ENCODE data around the gene CALM1.

Gene CALM1

DNA sequence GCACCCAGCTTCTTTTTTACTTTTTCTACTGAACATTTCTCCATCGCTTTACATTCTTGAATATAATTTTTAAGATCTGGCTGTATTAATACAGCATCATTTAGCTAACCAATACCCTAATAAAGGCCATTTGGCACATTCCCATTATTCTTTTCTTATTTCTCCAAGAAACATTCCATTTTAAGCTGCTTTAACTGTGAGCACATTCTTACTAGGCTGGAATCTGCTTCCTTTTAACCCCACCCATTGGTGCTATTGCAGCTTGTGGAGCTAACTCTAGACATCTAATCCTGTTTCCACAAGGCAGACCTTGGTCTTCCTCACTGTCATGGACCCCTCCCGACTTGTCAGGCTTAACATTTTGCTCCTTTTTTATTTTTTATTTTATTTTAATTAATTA lies 15.2 kb downstream of the CALM1 start:
- DNase-seq = no peak

GRCh38 chr14:90416720-90417119 lies 19.9 kb downstream of the CALM1 start:
- DNase-seq = no peak

- no peak for DNase-seq
Measured at GRCh38 chr14:90418053-90418452, 21.2 kb downstream of the CALM1 start.

DNA sequence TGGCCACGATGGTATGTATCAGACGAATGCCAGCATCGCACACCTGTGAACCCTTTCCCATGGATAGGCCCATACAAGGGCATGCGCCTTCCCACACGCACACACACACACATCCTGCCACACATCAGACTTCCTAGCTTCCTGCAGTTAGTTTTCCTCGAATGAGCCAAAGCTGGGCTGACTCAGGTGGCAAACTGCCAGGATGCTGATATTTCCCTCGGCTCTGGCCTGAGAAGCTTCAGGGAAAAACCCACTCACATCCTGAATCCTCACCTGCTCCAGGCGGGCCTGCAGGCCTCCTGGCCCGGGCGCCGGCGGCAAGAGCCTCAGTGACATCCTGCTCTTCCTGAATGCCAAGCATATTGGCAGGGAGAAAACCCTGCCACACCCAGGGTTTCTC lies 22.4 kb downstream of the CALM1 start:
- no peak for DNase-seq

GRCh38 chr14:90421001-90421631 lies 24.3 kb downstream of the CALM1 start:
- no peak for DNase-seq

- no peak for DNase-seq
Measured at GRCh38 chr14:90421632-90422020, 24.8 kb downstream of the CALM1 start.

DNA sequence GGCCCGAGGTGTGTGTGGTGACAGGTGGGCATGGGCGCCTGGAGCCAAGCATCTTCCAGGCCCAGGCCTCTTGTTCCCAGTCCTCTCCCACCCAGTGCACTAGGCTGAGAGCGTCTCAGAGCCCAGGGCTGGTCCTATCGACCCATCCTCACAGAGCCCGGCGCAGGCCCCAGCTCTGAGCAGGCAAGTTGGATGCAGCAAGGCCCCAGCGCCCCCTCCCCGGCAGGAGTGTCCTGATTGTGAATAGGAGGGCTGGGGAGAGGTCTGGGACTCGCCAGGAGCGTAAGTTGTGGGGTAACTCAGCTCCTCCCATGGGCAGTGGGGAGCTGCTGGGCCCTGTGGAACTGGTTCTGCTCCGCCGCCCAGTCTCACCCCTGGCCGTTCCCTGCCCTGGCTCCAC lies 26.3 kb downstream of the CALM1 start:
- no peak for DNase-seq

- no peak for DNase-seq
Measured at GRCh38 chr14:90424075-90424474, 27.2 kb downstream of the CALM1 start.

GRCh38 chr14:90424686-90425372 lies 28.0 kb downstream of the CALM1 start:
- no peak for DNase-seq

GRCh38 chr14:90425373-90425879 lies 28.6 kb downstream of the CALM1 start:
- DNase-seq = no peak

DNA sequence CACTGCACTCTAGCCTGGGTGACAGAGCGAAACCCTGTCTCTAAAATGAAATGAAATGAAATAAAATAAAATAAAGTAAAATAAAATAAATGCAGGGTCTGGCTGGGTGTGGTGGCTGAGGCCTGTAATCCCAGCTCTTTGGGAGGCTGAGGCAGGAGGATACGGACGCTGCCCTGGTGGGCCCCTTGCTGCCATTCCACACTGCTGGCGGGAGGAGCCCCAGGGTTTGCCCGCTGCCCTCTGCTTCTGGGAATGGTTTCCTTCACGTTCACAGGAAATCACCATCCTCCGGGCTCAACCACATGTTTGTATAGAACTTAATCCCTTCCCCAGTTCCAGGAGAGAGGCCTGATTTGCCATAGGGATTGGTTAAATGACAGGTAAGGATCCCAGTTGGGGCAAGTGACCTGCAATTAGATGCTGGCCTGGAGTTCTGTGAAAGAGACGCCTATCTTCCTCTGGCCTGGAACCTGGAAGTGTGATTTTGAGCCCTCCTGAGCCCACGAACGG lies 29.3 kb downstream of the CALM1 start:
- DNase-seq = no peak

DNA sequence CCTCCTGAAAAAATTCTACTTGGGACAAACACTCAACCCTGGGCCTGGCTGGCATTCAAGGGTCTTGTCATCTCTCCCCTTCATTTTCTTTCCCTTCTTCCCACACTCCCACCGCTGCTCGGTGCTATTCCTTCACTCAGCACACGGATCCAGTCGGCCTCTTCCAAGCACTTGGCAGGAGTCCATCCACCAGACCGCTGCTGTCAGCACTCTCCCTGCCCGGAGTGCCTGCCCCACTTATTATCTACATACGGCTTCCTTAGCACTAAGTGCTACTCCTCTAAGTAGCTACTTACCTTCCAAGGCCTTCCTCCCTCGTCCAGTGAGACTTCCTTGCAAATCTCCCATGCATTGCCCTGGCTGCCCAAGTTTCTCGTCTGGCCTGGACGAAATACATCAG lies 29.8 kb downstream of the CALM1 start:
- DNase-seq = no peak

GRCh38 chr14:90427848-90428426 lies 31.1 kb downstream of the CALM1 start:
- no peak for DNase-seq

GRCh38 chr14:90428676-90429075 lies 31.8 kb downstream of the CALM1 start:
- DNase-seq = no peak

DNA sequence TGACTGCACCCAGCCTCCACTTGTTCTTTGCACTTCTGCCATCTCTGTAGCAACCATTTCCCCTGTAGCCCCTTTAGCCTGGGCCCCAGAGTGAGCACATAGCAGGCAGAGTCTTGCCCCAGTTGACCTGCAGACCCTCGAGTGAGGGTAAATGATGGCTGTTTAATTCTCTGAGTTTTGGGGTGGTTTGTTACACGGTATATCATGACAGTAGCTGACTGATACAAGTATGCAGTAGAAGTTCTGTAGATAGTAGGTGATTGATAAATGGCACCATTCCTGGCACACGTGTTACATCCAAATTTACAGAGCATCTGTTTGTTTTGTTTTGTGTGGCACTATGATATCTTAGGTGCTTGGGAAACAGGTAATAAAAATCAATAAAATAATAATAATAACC lies 32.4 kb downstream of the CALM1 start:
- no peak for DNase-seq

- no peak for DNase-seq
Measured at GRCh38 chr14:90429754-90430153, 32.9 kb downstream of the CALM1 start.

DNA sequence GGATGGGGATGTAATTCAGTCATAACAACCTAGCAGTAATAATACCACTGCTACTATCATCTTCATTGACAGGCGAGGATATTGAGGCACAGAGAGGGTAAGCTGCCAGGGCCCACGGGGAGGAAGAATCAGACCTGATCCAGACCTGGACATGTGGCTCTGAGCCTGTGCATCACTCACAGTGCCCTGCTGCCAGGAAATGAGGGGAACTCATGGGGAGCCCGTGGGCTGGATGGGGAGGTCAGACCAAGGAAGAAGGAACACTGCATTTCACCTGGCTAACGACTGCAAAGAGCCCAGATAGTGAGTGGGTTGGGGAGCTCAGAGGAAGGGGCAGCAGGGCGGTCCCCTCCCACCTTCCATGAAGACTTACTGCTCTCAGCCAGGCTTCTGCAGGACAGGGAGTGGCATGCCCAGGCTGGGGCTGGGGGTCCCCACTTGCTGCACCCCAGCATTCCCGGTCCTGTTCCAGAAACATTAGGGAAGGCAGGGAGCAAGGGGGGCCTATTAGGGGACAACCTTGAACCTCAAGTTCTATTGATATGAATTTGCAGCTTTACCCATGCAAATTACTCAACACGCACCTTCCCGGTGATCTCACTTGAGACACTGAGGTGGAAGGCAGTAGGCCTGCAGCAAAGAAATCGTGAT lies 37.7 kb downstream of the CALM1 start:
- no peak for DNase-seq

- no peak for DNase-seq
Measured at GRCh38 chr14:90438841-90439240, 42.0 kb downstream of the CALM1 start.

GRCh38 chr14:90440021-90440451 lies 43.2 kb downstream of the CALM1 start:
- no peak for DNase-seq

GRCh38 chr14:90440592-90440991 lies 43.8 kb downstream of the CALM1 start:
- no peak for DNase-seq

GRCh38 chr14:90442388-90442787 lies 45.6 kb downstream of the CALM1 start:
- no peak for DNase-seq

DNA sequence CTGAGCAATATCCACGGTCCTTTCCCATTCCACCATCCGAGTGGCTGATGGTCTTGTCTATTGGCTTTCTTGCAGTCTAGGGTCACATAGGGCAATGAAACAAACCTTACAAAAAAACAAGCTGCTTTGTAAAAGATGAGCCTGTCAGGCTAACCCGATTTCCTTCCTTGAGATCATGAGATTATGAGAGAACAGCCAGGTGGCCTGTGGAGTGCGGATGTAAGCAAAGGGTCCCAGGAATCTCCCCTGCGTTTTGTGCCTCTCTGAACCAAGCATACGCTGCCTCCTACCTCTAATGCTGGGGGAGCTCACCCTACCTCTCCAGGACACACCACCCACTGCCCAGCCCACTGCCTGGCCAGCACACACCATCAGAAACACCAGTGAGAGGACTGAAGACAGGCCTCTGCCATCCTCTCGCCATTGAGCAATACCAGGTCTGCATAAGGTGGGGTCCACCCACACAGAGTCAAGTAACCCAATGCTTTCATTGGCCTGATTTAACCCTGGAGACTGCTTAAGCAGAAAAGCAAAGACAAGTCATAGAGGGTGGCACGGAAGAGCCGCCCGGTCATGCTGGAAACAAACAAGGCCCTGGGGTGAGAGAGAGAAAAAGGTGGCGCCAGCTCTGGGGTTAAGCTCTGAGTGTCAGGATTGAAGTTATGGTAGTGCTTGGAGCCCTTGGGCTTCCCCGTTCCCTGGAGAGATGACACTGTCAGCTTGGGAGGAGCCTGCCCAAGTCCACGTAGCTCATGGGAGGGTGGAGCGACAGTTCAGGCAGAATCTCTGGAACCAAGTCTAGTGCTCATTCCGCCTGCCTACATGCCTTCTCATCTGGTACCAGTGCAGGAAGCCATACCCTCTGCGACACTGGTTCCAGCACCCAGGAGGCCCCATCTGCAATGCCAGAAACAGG lies 46.6 kb downstream of the CALM1 start:
- no peak for DNase-seq

Measured in activated gamma-delta T cell (primary cell).